PFSK-1 (cell line): ENCODE measurements around the gene EIF2A.

Experiments
- FOXP2 ChIP-seq: optimal IDR thresholded peaks from 2 replicates; pipeline ENCODE3; 2011; ENCODE audit warnings: borderline replicate concordance, control low read depth, inconsistent platforms; ENCODE audit not compliant: insufficient read depth; ENCODE audit errors: extremely low read length, extremely low read depth
- POLR2AphosphoS5 ChIP-seq: IDR thresholded peaks from 2 replicates; pipeline ENCODE4 v1.6.1; 2012; ENCODE audit warnings: low read depth, mild to moderate bottlenecking, control low read depth, low read length, moderate library complexity
- SIN3A ChIP-seq: IDR thresholded peaks from 2 replicates; pipeline ENCODE4 v1.6.1; 2012; ENCODE audit warnings: mild to moderate bottlenecking, low read length, moderate library complexity, borderline replicate concordance; ENCODE audit not compliant: insufficient read depth
- TAF1 ChIP-seq: IDR thresholded peaks from 2 replicates; pipeline ENCODE4 v1.6.1; 2012; ENCODE audit warnings: low read length, control low read depth, borderline replicate concordance; ENCODE audit not compliant: insufficient read depth
- TF ChIP-seq, protein P1 (sequence below), 2 experiments: IDR thresholded peaks; 2 replicates each; pipeline versions ENCODE4 v1.6.1 to v1.8.0; 2011 to 2012; ENCODE audit warnings: low read depth in 2 of 2, low read length in 2 of 2, control low read depth in 1 of 2, inconsistent platforms in 1 of 2, mild to moderate bottlenecking in 1 of 2, moderate library complexity in 1 of 2; ENCODE audit not compliant: insufficient read depth in 1 of 2

The EIF2A gene

DNA sequence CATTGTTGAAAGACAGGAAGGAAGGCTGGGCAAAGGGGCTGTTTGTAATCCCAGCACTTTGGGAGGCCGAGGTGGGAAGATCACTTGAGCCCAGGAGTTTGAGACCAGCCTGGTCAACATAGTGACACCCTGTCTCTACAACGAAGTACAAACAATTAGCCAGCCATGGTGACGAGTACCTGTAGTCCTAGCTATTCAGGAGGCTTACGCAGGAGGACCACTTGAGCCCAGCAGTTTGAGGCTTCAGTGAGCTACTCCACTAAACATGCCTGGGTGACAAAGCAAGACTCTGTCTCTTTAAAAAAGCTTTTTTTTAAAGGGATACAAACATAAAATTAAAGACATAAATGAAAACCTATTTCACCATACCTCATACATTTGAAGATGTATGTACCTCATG, 11.4 kb upstream of the EIF2A start:
- TF ChIP-seq TAF1, result no peak
- TF ChIP-seq, protein P1, sequence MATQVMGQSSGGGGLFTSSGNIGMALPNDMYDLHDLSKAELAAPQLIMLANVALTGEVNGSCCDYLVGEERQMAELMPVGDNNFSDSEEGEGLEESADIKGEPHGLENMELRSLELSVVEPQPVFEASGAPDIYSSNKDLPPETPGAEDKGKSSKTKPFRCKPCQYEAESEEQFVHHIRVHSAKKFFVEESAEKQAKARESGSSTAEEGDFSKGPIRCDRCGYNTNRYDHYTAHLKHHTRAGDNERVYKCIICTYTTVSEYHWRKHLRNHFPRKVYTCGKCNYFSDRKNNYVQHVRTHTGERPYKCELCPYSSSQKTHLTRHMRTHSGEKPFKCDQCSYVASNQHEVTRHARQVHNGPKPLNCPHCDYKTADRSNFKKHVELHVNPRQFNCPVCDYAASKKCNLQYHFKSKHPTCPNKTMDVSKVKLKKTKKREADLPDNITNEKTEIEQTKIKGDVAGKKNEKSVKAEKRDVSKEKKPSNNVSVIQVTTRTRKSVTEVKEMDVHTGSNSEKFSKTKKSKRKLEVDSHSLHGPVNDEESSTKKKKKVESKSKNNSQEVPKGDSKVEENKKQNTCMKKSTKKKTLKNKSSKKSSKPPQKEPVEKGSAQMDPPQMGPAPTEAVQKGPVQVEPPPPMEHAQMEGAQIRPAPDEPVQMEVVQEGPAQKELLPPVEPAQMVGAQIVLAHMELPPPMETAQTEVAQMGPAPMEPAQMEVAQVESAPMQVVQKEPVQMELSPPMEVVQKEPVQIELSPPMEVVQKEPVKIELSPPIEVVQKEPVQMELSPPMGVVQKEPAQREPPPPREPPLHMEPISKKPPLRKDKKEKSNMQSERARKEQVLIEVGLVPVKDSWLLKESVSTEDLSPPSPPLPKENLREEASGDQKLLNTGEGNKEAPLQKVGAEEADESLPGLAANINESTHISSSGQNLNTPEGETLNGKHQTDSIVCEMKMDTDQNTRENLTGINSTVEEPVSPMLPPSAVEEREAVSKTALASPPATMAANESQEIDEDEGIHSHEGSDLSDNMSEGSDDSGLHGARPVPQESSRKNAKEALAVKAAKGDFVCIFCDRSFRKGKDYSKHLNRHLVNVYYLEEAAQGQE (IDR thresholded peaks at IDR 0.05; ENCODE audit: insufficient read depth in 1 of 2, low read depth in 2 of 2, low read length in 2 of 2), result no peak
- no peak for TF ChIP-seq SIN3A
- TF ChIP-seq FOXP2, result no peak
- no peak for TF ChIP-seq POLR2AphosphoS5

DNA sequence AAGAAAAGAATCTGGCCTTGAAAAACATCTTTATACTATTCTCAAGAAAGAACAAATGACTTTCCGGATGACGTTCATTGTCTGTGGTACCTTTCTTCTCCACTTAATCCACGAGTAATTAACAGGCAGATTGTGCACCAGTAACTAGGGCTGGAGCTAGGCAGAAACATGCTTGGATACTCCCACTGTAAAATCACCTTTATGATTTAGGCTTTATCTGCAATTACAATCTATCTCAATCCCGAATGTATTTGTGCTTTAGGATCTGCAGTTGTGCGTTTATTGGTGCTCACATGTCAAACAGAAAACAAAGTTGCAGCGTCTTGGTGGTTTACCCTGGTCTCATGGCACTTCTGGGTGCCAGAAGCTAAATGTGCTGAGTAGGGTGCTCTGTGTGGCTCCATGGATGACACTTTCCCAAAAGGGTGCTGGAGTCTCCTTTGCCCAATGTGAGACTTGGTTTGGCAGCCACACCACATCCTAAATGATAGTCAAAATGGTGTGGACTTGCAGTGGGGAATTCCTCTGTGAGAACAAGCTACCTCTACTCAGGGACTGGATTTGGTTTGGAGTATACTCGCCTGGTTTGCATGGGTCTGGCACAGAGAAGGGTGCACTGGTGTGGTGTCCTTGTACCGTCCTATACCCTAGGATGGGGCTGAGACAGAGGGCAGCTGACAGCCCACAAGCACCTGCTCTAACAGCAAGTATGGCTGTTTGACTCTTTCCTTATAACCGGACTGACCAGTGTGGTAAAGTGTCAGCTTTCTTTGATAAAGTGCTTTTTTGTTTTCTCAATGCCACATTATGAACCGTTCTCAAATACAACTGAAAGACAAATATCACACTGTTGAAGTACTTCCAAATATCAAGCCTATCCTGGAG, 8.0 kb upstream of the EIF2A start:
- no peak for TF ChIP-seq TAF1
- TF ChIP-seq, protein P1 (IDR thresholded peaks at IDR 0.05; ENCODE audit: insufficient read depth in 1 of 2, low read depth in 2 of 2, low read length in 2 of 2), result no peak
- no peak for TF ChIP-seq POLR2AphosphoS5

DNA sequence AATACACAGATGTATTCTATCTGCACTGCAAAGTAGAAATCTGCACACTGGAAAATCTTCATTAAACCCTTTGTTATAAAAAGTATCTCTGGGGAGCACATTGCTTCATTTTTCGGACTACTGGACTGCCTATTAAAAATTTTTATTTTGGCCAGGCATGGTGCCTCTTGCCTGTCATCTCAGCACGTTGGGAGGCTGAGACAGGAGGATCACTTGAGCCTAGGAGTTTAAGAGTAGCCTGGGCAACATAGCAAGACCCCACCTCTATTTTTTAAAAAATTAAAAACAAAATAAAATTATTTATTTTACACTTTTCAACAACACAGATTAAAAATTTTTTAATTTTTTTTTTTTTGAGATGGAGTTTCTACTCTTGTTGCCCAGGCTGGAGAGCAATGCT, 6.3 kb upstream of the EIF2A start:
- TF ChIP-seq TAF1 (no peak), SIN3A (no peak), POLR2AphosphoS5 (no peak), FOXP2 (no peak)
- TF ChIP-seq, protein P1 (IDR thresholded peaks at IDR 0.05; ENCODE audit: insufficient read depth in 1 of 2, low read depth in 2 of 2, low read length in 2 of 2), result no peak

DNA sequence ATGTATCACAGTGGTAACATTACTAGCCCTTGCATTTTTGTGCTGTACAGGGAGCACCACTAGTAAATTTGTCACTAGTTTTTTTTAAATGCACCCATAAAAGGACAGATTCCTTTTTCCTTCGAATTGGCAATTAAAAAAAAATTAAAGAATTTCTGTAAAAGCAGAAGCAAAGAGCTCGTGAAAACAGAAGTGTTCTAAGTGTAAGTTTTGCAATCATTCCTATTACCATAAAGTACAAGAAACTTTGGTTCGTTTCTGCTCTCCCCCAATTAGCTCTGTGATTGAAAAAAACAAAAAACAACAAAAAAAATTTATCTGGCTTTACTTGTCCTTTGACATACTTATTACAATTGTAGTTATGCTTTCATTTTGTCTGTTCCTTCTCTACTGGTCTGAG, 5.6 kb upstream of the EIF2A start:
- TF ChIP-seq, protein P1 (IDR thresholded peaks at IDR 0.05; ENCODE audit: insufficient read depth in 1 of 2, low read depth in 2 of 2, low read length in 2 of 2), result no peak
- no peak for TF ChIP-seq SIN3A
- no peak for TF ChIP-seq POLR2AphosphoS5
- no peak for TF ChIP-seq FOXP2

DNA sequence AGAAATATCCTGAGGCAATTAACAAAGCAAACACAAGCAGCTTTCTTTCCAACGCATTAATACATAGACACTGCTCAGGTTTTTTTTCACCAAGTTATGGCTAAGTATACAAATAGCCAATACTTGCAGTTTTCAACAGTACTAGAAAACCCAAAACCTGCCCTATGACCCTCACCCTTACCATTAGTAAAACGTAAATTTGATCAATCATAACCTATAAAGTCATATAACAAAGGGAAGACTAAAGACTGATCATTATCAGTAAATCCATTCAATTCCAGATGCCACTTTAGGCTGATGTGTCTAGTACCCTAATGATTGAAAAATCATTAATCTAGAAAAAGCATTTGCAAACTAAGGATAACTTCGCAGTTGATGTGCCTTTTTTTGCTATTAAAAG, 3.5 kb upstream of the EIF2A start:
- TF ChIP-seq, protein P1 (IDR thresholded peaks at IDR 0.05; ENCODE audit: insufficient read depth in 1 of 2, low read depth in 2 of 2, low read length in 2 of 2), result no peak
- TF ChIP-seq POLR2AphosphoS5 (no peak), FOXP2 (no peak), TAF1 (no peak), SIN3A (no peak)
